Endothelial cell (in vitro differentiated cells): ENCODE measurements around the gene OR5B3. TPM values are rescaled to one million over a fixed set of nuclear protein-coding genes. Genes with fewer than 3 reads are reported as not detected.

Source experiments
- DNase-seq: peaks from one replicate; pipeline ENCODE4 v3.0.0; 2021; ENCODE audit warnings: low spot score
- H3K27ac Mint-ChIP-seq: one replicate; pipeline ENCODE4 v1.8.0; 2021; ENCODE audit warnings: mixed read lengths, inconsistent platforms; ENCODE audit not compliant: unreplicated experiment
- H3K27me3 Mint-ChIP-seq: one replicate; pipeline ENCODE4 v1.8.0; 2021; ENCODE audit warnings: mild to moderate bottlenecking, moderate library complexity, mixed read lengths, inconsistent platforms; ENCODE audit not compliant: unreplicated experiment
- H3K36me3 Mint-ChIP-seq: one replicate; pipeline ENCODE4 v1.8.0; 2021; ENCODE audit warnings: mild to moderate bottlenecking, low read depth, mixed read lengths, inconsistent platforms; ENCODE audit not compliant: unreplicated experiment
- H3K4me1 Mint-ChIP-seq: one replicate; pipeline ENCODE4 v1.8.0; 2021; ENCODE audit warnings: mild to moderate bottlenecking, mixed read lengths, inconsistent platforms; ENCODE audit not compliant: unreplicated experiment
- H3K4me3 Mint-ChIP-seq: one replicate; pipeline ENCODE4 v1.8.0; 2021; ENCODE audit warnings: mild to moderate bottlenecking, mixed read lengths, inconsistent platforms; ENCODE audit not compliant: unreplicated experiment
- H3K9me3 Mint-ChIP-seq: one replicate; pipeline ENCODE4 v1.8.0; 2021; ENCODE audit warnings: mixed read lengths, inconsistent platforms; ENCODE audit not compliant: unreplicated experiment
- CTCF ChIP-seq: fragments of 200-600 bp; sonication (generic); IDR thresholded peaks from one replicate; pipeline ENCODE4 v1.5.0; 2021; ENCODE audit warnings: antibody characterized with exemption; ENCODE audit not compliant: unreplicated experiment
- total RNA-seq: library from RNA; stranded (reverse); fragmentation: NEBNext Ultra II Directional; extraction: Animal tissue kit (Norgen Biotek cat#: 25700); gene quantifications from one replicate; pipeline ENCODE4 v1.2.1, GENCODE V29; 2021; ENCODE audit not compliant: unreplicated experiment

OR5B3 gene
- total RNA-seq, 1 donor from 2014 or later: not detected

- Mint-ChIP-seq H3K4me1 (no peaks in the 10 kb centered on the region), H3K36me3 (no peaks in the 10 kb centered on the region), H3K4me3 (no peak overlapping the region)
Measured at GRCh38 chr11:58395581-58395980, 11.1 kb downstream of the OR5B3 start.

GRCh38 chr11:58394195-58394594 lies 12.5 kb downstream of the OR5B3 start:
- no peak for DNase-seq
- Mint-ChIP-seq H3K27ac (no peak overlapping the region), H3K36me3 (no peaks in the 10 kb centered on the region), H3K9me3 (no peaks in the 10 kb centered on the region), H3K4me3 (no peak overlapping the region), H3K27me3 (peaks cover 1% of the 10 kb centered on the region), H3K4me1 (no peaks in the 10 kb centered on the region)
- TF ChIP-seq CTCF: no peak

More at GRCh38 chr11:58395581-58395980, 11.1 kb downstream of the OR5B3 start:
- H3K27ac Mint-ChIP-seq: no peak overlapping the region
- no peaks in the 10 kb centered on the region for H3K9me3 Mint-ChIP-seq
- H3K27me3 Mint-ChIP-seq: peaks cover 1% of the 10 kb centered on the region
- DNase-seq: no peak
- no peak for TF ChIP-seq CTCF

GRCh38 chr11:58392746-58393145 lies 13.9 kb downstream of the OR5B3 start:
- Mint-ChIP-seq H3K36me3 (no peaks in the 10 kb centered on the region), H3K4me3 (no peak overlapping the region), H3K27ac (no peak overlapping the region), H3K9me3 (no peaks in the 10 kb centered on the region), H3K27me3 (peaks cover 1% of the 10 kb centered on the region), H3K4me1 (no peaks in the 10 kb centered on the region)
- DNase-seq: no peak
- TF ChIP-seq CTCF: no peak

GRCh38 chr11:58391879-58392278 lies 14.8 kb downstream of the OR5B3 start:
- TF ChIP-seq CTCF: no peak
- Mint-ChIP-seq H3K9me3 (no peaks in the 10 kb centered on the region), H3K4me1 (no peaks in the 10 kb centered on the region)

GRCh38 chr11:58390551-58391063 lies 16.1 kb downstream of the OR5B3 start:
- no peak for DNase-seq
- peaks cover 1% of the 10 kb centered on the region for H3K27me3 Mint-ChIP-seq
- H3K4me3 Mint-ChIP-seq: no peak overlapping the region
- H3K36me3 Mint-ChIP-seq: no peaks in the 10 kb centered on the region
- H3K9me3 Mint-ChIP-seq: no peaks in the 10 kb centered on the region
- no peak for TF ChIP-seq CTCF
- no peaks in the 10 kb centered on the region for H3K4me1 Mint-ChIP-seq
- H3K27ac Mint-ChIP-seq: no peak overlapping the region

More at GRCh38 chr11:58391879-58392278, 14.8 kb downstream of the OR5B3 start:
- no peaks in the 10 kb centered on the region for H3K36me3 Mint-ChIP-seq
- no peak for DNase-seq
- H3K27ac Mint-ChIP-seq: no peak overlapping the region
- peaks cover 1% of the 10 kb centered on the region for H3K27me3 Mint-ChIP-seq
- H3K4me3 Mint-ChIP-seq: no peak overlapping the region
